Measurements from ENCODE around the gene RIT1.
"Not testable (repeated sequence)": the region's sequence is repeated elsewhere in the genome, so short reads cannot be mapped to it uniquely, and the experiment has no call there.

Gene RIT1

DNA sequence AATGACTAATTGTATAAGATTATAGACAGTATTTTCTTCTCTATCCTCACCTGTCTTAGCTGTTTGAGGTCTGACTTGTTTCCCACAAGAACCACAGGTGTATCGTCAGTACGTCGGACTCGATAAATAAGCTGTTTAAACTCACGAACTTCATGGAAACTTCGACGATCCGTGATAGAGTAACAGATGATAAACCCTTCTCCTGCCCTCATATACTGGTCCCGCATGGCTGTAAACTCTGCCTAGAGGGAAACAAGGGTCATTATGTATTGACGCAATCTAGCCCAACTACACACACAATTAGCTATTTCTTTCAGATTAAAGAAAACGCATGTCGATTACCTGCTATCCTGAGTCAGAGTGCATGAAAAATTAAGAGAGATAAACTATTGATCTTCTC is 6.9 kb downstream of the RIT1 start:
- H3K9me3 ChIP-seq (ENCODE audit: insufficient read depth, low read depth, low read length): no peaks in the 10 kb centered on the region
- no peak overlapping the region for H3K27ac ChIP-seq (ENCODE audit: low read length)
- no peak overlapping the region for H3K9ac ChIP-seq (ENCODE audit: low read depth, low read length)
- peaks cover 79% of the 10 kb centered on the region for H3K36me3 ChIP-seq (ENCODE audit: insufficient read depth, low read depth, low read length)
- H3K27me3 ChIP-seq (ENCODE audit: insufficient read depth, low read length): no peaks in the 10 kb centered on the region
- H3K4me1 ChIP-seq (ENCODE audit: insufficient read depth, low read length): no peaks in the 10 kb centered on the region
- no peak overlapping the region for H3K4me3 ChIP-seq (ENCODE audit: low read length)

GRCh38 chr1:155900161-155900560 is 11.0 kb downstream of the RIT1 start:
- peaks cover 72% of the 10 kb centered on the region for H3K36me3 ChIP-seq (ENCODE audit: insufficient read depth, low read depth, low read length)
- no peaks in the 10 kb centered on the region for H3K27me3 ChIP-seq (ENCODE audit: insufficient read depth, low read length)
- H3K27ac ChIP-seq (ENCODE audit: low read length): no peak overlapping the region

GRCh38 chr1:155899683-155900082 is 11.5 kb downstream of the RIT1 start:
- Histone ChIP-seq H3K4me1 (ENCODE audit: insufficient read depth, low read length) (no peaks in the 10 kb centered on the region), H3K9me3 (ENCODE audit: insufficient read depth, low read depth, low read length) (no peaks in the 10 kb centered on the region), H3K27me3 (ENCODE audit: insufficient read depth, low read length) (no peaks in the 10 kb centered on the region), H3K27ac (ENCODE audit: low read length) (no peak overlapping the region), H3K4me3 (ENCODE audit: low read length) (no peak overlapping the region), H3K36me3 (ENCODE audit: insufficient read depth, low read depth, low read length) (peaks cover 67% of the 10 kb centered on the region), H3K9ac (ENCODE audit: low read depth, low read length) (no peak overlapping the region)

More at GRCh38 chr1:155900161-155900560, 11.0 kb downstream of the RIT1 start:
- H3K4me3 ChIP-seq (ENCODE audit: low read length): no peak overlapping the region
- H3K9ac ChIP-seq (ENCODE audit: low read depth, low read length): no peak overlapping the region
- H3K9me3 ChIP-seq (ENCODE audit: insufficient read depth, low read depth, low read length): no peaks in the 10 kb centered on the region
- no peaks in the 10 kb centered on the region for H3K4me1 ChIP-seq (ENCODE audit: insufficient read depth, low read length)

GRCh38 chr1:155898888-155899287 is 12.3 kb downstream of the RIT1 start:
- Histone ChIP-seq H3K4me3 (ENCODE audit: low read length) (no peak overlapping the region), H3K9me3 (ENCODE audit: insufficient read depth, low read depth, low read length) (no peaks in the 10 kb centered on the region), H3K36me3 (ENCODE audit: insufficient read depth, low read depth, low read length) (peaks cover 59% of the 10 kb centered on the region), H3K27ac (ENCODE audit: low read length) (no peak overlapping the region), H3K4me1 (ENCODE audit: insufficient read depth, low read length) (no peaks in the 10 kb centered on the region), H3K27me3 (ENCODE audit: insufficient read depth, low read length) (no peaks in the 10 kb centered on the region), H3K9ac (ENCODE audit: low read depth, low read length) (no peak overlapping the region)

DNA sequence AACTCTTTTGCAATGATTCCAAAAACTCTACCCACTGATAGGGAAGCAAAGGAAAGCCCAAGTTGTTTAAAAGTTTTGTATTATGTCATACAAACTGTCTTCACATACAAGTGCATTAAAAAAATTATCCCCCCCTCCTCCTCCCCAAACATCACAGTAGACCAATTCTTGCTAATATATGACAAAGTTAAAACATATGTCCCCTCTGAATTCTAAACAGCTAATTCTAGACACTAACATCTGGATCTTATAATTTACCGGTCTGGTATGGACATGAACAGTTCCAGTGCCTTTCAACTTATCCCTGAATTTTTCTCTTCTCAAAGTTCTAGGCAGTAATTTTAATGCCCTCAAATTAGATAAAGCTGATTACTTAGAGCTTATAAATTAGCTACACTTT is 13.4 kb downstream of the RIT1 start:
- Histone ChIP-seq H3K4me1 (ENCODE audit: insufficient read depth, low read length) (no peaks in the 10 kb centered on the region), H3K27ac (ENCODE audit: low read length) (no peak overlapping the region), H3K36me3 (ENCODE audit: insufficient read depth, low read depth, low read length) (peaks cover 51% of the 10 kb centered on the region), H3K9me3 (ENCODE audit: insufficient read depth, low read depth, low read length) (no peaks in the 10 kb centered on the region), H3K9ac (ENCODE audit: low read depth, low read length) (no peak overlapping the region), H3K27me3 (ENCODE audit: insufficient read depth, low read length) (no peaks in the 10 kb centered on the region), H3K4me3 (ENCODE audit: low read length) (no peak overlapping the region)

DNA sequence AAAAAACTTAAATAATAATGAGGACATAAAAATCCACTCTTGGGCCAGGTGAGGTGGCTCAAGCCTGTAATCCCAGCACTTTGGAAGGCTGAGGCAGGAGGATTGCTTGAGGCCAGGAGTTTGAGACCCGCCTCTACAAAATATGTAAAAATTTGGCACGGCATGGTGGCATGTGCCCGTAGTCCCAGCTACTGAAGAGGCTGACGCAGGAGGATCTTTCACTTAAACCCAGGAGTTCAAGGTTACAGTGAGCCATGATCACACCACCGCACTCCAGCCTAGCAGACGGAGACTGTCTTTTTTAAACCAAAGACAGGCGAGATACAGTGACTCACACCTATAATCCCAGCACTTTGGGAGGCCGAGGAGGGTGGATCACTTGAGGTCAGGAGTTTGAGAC is 14.7 kb downstream of the RIT1 start:
- H3K4me3 ChIP-seq (ENCODE audit: low read length); H3K27ac ChIP-seq (ENCODE audit: low read length): not testable (repeated sequence)
- peaks cover 46% of the 10 kb centered on the region for H3K36me3 ChIP-seq (ENCODE audit: insufficient read depth, low read depth, low read length)

GRCh38 chr1:155895617-155896016 is 15.5 kb downstream of the RIT1 start:
- not testable (repeated sequence) for H3K27ac ChIP-seq (ENCODE audit: low read length); H3K27me3 ChIP-seq (ENCODE audit: insufficient read depth, low read length); H3K4me1 ChIP-seq (ENCODE audit: insufficient read depth, low read length); H3K9ac ChIP-seq (ENCODE audit: low read depth, low read length); H3K9me3 ChIP-seq (ENCODE audit: insufficient read depth, low read depth, low read length); H3K4me3 ChIP-seq (ENCODE audit: low read length)
- H3K36me3 ChIP-seq (ENCODE audit: insufficient read depth, low read depth, low read length): peaks cover 37% of the 10 kb centered on the region

More for the DNA sequence above, 14.7 kb downstream of the RIT1 start:
- H3K27me3 ChIP-seq (ENCODE audit: insufficient read depth, low read length); H3K9me3 ChIP-seq (ENCODE audit: insufficient read depth, low read depth, low read length); H3K9ac ChIP-seq (ENCODE audit: low read depth, low read length); H3K4me1 ChIP-seq (ENCODE audit: insufficient read depth, low read length): not testable (repeated sequence)

DNA sequence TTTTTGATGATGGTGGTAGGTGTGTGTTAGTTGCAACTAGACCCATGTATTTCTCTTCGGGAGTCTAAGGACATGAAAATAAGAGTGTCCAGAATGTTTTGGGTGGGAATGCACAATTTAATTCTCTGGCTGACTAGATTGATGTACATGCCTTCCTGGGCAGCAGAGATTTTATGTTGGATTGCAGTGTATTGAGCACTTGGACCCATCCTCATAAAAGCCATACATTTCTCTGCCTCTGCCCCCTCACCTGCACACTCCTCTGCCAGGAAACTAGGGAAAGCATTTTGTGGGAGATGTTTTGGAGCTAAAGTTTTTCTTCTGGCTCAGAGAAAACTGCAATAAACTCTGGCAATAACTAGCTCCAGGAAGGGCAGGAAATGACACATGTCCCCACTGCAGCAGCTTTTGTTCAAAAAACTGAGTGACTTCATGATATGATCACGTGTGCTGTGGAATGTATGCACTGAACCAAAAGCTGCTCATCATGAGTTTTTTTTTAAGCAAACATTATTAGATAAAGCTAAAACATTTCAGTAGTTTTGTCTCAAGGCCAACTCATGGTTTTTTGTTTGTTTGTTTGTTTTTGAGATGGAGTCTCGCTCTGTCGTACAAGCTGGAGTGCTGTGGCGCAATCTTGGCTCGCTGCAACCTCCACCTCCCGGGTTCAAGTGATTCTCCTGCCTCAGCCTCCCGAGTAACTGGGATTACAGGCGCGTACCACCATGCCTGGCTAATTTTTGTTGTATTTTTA is 17.6 kb downstream of the RIT1 start:
- H3K9me3 ChIP-seq (ENCODE audit: insufficient read depth, low read depth, low read length): no peaks in the 10 kb centered on the region
- H3K36me3 ChIP-seq (ENCODE audit: insufficient read depth, low read depth, low read length): peaks cover 16% of the 10 kb centered on the region
- H3K4me3 ChIP-seq (ENCODE audit: low read length): no peak overlapping the region
- H3K27me3 ChIP-seq (ENCODE audit: insufficient read depth, low read length): no peaks in the 10 kb centered on the region
- H3K27ac ChIP-seq (ENCODE audit: low read length): no peak overlapping the region
- no peak overlapping the region for H3K9ac ChIP-seq (ENCODE audit: low read depth, low read length)
- no peaks in the 10 kb centered on the region for H3K4me1 ChIP-seq (ENCODE audit: insufficient read depth, low read length)

DNA sequence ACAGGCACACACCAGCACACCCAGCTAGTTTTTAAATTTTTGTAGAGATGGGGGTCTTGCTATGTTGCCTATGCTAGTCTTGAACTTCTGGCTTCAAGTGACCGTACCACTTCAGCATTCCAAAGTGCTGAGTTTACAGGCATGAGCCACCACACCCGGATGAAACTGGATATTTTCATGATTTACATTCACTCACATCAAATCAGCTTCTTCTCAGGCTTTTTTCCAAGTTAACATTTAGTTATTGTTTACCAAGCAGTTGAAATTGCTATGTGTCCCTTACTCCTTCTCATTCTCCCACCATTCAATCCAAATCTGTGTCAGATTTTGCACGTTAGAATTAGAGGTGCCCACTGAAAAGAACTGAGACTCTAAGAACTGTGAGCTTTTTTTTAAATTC is 18.4 kb downstream of the RIT1 start:
- Histone ChIP-seq H3K4me3 (ENCODE audit: low read length) (no peak overlapping the region), H3K36me3 (ENCODE audit: insufficient read depth, low read depth, low read length) (peaks cover 11% of the 10 kb centered on the region), H3K4me1 (ENCODE audit: insufficient read depth, low read length) (no peaks in the 10 kb centered on the region), H3K27ac (ENCODE audit: low read length) (no peak overlapping the region), H3K27me3 (ENCODE audit: insufficient read depth, low read length) (no peaks in the 10 kb centered on the region), H3K9ac (ENCODE audit: low read depth, low read length) (no peak overlapping the region), H3K9me3 (ENCODE audit: insufficient read depth, low read depth, low read length) (no peaks in the 10 kb centered on the region)

GRCh38 chr1:155890251-155890650 is 20.9 kb downstream of the RIT1 start:
- Histone ChIP-seq H3K9me3 (ENCODE audit: insufficient read depth, low read depth, low read length) (no peaks in the 10 kb centered on the region), H3K4me1 (ENCODE audit: insufficient read depth, low read length) (no peaks in the 10 kb centered on the region), H3K9ac (ENCODE audit: low read depth, low read length) (no peak overlapping the region), H3K27me3 (ENCODE audit: insufficient read depth, low read length) (no peaks in the 10 kb centered on the region), H3K4me3 (ENCODE audit: low read length) (no peak overlapping the region), H3K27ac (ENCODE audit: low read length) (no peak overlapping the region), H3K36me3 (ENCODE audit: insufficient read depth, low read depth, low read length) (no peaks in the 10 kb centered on the region)

DNA sequence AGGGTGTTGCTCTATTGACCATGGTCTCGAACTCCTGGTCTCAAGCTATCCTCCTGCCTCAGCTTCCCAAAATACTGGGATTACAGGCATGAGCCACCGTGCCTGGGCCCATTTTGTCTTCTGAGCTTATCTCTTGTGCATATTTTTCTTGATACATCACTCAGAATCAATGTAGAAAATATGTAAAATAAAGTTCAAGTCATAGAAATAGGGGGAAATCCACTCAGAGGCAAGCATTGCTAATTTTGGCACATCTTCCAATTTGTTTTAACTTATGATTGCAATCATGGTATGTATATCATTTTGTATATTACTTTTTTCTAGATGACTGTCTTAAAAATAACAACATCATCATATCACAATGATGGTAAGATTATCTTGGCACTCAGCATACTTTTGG is 21.6 kb downstream of the RIT1 start:
- Histone ChIP-seq H3K36me3 (ENCODE audit: insufficient read depth, low read depth, low read length) (no peaks in the 10 kb centered on the region), H3K4me1 (ENCODE audit: insufficient read depth, low read length) (no peaks in the 10 kb centered on the region), H3K27me3 (ENCODE audit: insufficient read depth, low read length) (no peaks in the 10 kb centered on the region), H3K9ac (ENCODE audit: low read depth, low read length) (no peak overlapping the region), H3K4me3 (ENCODE audit: low read length) (no peak overlapping the region), H3K9me3 (ENCODE audit: insufficient read depth, low read depth, low read length) (no peaks in the 10 kb centered on the region), H3K27ac (ENCODE audit: low read length) (no peak overlapping the region)

DNA sequence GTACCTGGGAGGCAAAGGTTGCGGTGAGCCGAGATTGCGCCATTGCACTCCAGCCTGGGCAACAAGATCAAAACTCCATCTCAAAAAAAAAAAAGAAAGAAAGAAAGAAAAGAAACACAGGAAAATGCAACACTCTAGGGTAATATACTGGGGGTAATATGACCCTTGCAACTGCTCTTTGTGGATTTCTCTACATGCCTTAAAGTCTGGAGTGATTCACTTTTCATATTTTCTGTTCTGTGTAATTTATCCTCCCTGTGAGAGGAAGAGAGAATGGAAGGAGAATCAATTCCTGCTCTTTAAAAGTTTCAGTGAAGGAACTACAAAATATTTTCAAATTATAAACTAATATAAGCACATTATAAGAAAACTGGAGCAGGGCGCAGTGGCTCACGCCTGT is 22.7 kb downstream of the RIT1 start:
- no peaks in the 10 kb centered on the region for H3K36me3 ChIP-seq (ENCODE audit: insufficient read depth, low read depth, low read length)
- no peak overlapping the region for H3K4me3 ChIP-seq (ENCODE audit: low read length)
- no peaks in the 10 kb centered on the region for H3K9me3 ChIP-seq (ENCODE audit: insufficient read depth, low read depth, low read length)

More for the DNA sequence above, 22.7 kb downstream of the RIT1 start:
- no peak overlapping the region for H3K27ac ChIP-seq (ENCODE audit: low read length)
- no peak overlapping the region for H3K9ac ChIP-seq (ENCODE audit: low read depth, low read length)
- H3K4me1 ChIP-seq (ENCODE audit: insufficient read depth, low read length): no peaks in the 10 kb centered on the region; the same call in 1 of the 2 replicates
- H3K27me3 ChIP-seq (ENCODE audit: insufficient read depth, low read length): no peaks in the 10 kb centered on the region
